A673 (cell line): ENCODE results near the gene CLTB. TPM values are rescaled to one million over a fixed set of nuclear protein-coding genes. Genes with fewer than 3 reads are reported as not detected.

Source experiments
- BruUV-seq: library from RNA; stranded (reverse); fragments of 400-500 nt; replicated peaks from 2 replicates; lab custom pipeline; 2021; lab: Mats Ljungman, UMichigan
- CTCF ChIA-PET: fragments of 300-600 bp; sonication (Branson Sonifier 250); formaldehyde crosslinking; loops from one replicate; lab custom pipeline; 2022; ENCODE audit warnings: antibody characterized with exemption; lab: Charles Lee
- POLR2A ChIA-PET: fragments of 300-600 bp; sonication (Branson Sonifier 250); formaldehyde crosslinking; loops from one replicate; lab custom pipeline; 2022; ENCODE audit warnings: antibody characterized with exemption; ENCODE audit not compliant: low non-redundant PET; lab: Charles Lee
- DNase-seq: peaks from one replicate; pipeline ENCODE4 v3.0.0-alpha.2; 2015; ENCODE audit warnings: low spot score
- H3K27ac ChIP-seq: fragments of 200-600 bp; sonication (generic); 2 replicates; pipeline ENCODE4 v1.5.1; 2016; ENCODE audit warnings: mixed run types, low read depth, mild to moderate bottlenecking, mixed read lengths, antibody characterized with exemption, low read length; ENCODE audit not compliant: poor library complexity, severe bottlenecking
- H3K27me3 ChIP-seq: fragments of 200-600 bp; sonication (generic); replicated peaks from 2 replicates; pipeline ENCODE4 v1.6.1; 2017; ENCODE audit warnings: mixed run types, low read depth, mild to moderate bottlenecking, mixed read lengths, antibody characterized with exemption, low read length; ENCODE audit not compliant: insufficient read depth, poor library complexity
- H3K36me3 ChIP-seq: fragments of 200-600 bp; sonication (generic); 2 replicates; pipeline ENCODE4 v1.6.1; 2016; ENCODE audit warnings: mixed run types, mild to moderate bottlenecking, mixed read lengths, antibody characterized with exemption, low read length; ENCODE audit not compliant: insufficient read depth, poor library complexity, severe bottlenecking
- H3K4me1 ChIP-seq: fragments of 200-600 bp; sonication (generic); 2 replicates; pipeline ENCODE4 v1.6.1; 2017; ENCODE audit warnings: mixed run types, mild to moderate bottlenecking, mixed read lengths, antibody characterized with exemption, low read length; ENCODE audit not compliant: insufficient read depth, poor library complexity, severe bottlenecking
- H3K4me3 ChIP-seq: fragments of 200-600 bp; sonication (generic); 2 replicates; pipeline ENCODE4 v1.5.1; 2016; ENCODE audit warnings: low read depth, mixed run types, mild to moderate bottlenecking, mixed read lengths, low read length; ENCODE audit not compliant: poor library complexity, severe bottlenecking
- H3K9me3 ChIP-seq: fragments of 200-600 bp; sonication (generic); 2 replicates; pipeline ENCODE4 v1.6.1; 2016; ENCODE audit warnings: mixed run types, low read depth, mild to moderate bottlenecking, mixed read lengths, antibody characterized with exemption, low read length; ENCODE audit not compliant: poor library complexity, severe bottlenecking
- EZH2 ChIP-seq: fragments of 200-600 bp; sonication (generic); IDR thresholded peaks from 2 replicates; pipeline ENCODE4 v1.6.1; 2017; ENCODE audit warnings: borderline replicate concordance, low read depth, mild to moderate bottlenecking, mixed read lengths, antibody characterized with exemption, low read length; ENCODE audit not compliant: poor library complexity, severe bottlenecking
- intact Hi-C: fragments of 100-400 bp; cut with micrococcal nuclease; formaldehyde crosslinking; loops from one replicate; pipeline ENCODE4 v1.10.0; 2022; ENCODE audit not compliant: unreplicated experiment
- total RNA-seq: library from RNA; stranded (reverse); gene quantifications from 2 replicates; pipeline ENCODE4 v1.2.3, GENCODE V29; 2021
- TF ChIP-seq, protein P1 (sequence below): fragments of 300-800, 200-600 bp; sonication (generic); conservative IDR thresholded peaks from 2 replicates; pipeline ENCODE4 v1.5.1; 2017; ENCODE audit warnings: low read depth, mild to moderate bottlenecking, antibody characterized with exemption, low read length, moderate library complexity, mixed read lengths

The CLTB gene
- total RNA-seq, 1 experiment from 2014 or later = 61.8 TPM

DNA sequence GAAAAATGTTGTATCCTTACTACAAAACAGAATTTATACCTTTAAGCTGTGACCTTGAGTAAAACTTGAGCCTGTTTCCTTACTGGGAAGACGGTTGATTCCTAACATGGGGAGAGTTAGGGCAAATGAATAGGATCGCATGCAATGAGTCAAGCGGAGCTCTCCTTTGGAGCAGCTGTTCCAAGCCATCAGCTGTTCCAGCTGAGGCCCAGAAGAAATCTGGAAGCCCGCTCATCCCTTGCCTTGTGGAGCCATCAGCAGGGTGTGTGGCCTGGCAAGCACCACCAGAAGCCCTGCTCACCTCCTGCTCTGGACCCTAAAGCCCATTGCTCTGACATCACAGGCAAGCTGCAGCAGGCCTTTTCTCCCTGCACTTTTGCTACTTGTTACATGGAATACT, 62.8 kb downstream of the CLTB start:
- TF ChIP-seq EZH2 = no peak
- TF ChIP-seq, protein P1, sequence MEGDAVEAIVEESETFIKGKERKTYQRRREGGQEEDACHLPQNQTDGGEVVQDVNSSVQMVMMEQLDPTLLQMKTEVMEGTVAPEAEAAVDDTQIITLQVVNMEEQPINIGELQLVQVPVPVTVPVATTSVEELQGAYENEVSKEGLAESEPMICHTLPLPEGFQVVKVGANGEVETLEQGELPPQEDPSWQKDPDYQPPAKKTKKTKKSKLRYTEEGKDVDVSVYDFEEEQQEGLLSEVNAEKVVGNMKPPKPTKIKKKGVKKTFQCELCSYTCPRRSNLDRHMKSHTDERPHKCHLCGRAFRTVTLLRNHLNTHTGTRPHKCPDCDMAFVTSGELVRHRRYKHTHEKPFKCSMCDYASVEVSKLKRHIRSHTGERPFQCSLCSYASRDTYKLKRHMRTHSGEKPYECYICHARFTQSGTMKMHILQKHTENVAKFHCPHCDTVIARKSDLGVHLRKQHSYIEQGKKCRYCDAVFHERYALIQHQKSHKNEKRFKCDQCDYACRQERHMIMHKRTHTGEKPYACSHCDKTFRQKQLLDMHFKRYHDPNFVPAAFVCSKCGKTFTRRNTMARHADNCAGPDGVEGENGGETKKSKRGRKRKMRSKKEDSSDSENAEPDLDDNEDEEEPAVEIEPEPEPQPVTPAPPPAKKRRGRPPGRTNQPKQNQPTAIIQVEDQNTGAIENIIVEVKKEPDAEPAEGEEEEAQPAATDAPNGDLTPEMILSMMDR = no peak
- DNase-seq = no peak
- BruUV-seq = no TSS peak
- H3K36me3 ChIP-seq = peaks cover 49% of the 10 kb centered on the region
- H3K27me3 ChIP-seq = no peaks in the 10 kb centered on the region
- H3K4me1 ChIP-seq = no peaks in the 10 kb centered on the region
- ChIA-PET POLR2A (no interaction called here), CTCF (no interaction called here)
- H3K9me3 ChIP-seq = no peaks in the 10 kb centered on the region
- intact Hi-C loops = no loop called here
- H3K4me3 ChIP-seq = no peak overlapping the region
- H3K27ac ChIP-seq = no peak overlapping the region

DNA sequence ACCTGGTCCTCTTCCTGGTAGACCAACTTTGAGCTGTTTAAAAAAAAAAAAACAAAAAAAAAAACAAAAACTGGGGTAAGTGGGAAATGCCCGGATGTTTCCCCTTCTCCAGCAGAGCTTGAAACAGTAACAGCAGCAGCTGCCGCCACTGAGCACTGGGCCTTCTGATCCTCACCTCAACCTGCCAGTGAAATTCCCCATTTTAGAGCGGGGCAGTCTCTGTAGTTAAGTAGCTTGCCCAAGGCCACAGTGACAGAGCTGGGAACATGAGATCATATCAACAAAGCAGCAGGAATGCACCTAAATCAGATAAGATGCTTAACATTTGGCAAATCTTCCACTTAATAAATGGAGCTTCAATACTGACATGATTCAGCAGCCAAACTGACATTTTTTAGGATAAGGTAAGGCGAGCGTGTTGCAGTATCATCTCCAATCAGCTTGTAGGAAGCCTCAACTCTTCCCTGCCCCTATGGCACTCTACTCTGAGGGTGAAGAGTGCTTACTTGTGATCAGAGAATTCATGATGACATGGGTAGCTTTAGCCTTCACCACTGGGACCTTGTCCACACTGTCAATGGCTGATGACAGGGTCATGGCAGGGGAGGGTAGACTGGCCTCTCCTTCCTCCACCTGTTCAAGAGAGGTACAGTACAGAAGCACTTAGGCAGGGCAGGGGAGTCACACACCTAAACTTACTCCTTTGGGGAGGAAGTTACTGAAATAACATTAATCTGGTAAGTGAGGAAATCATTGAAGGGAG, 64.0 kb downstream of the CLTB start:
- Histone ChIP-seq H3K4me3 (no peak overlapping the region), H3K9me3 (no peaks in the 10 kb centered on the region), H3K36me3 (peaks cover 55% of the 10 kb centered on the region), H3K4me1 (no peaks in the 10 kb centered on the region), H3K27ac (no peak overlapping the region), H3K27me3 (no peaks in the 10 kb centered on the region)
- no TSS peak for BruUV-seq
- ChIA-PET CTCF (no interaction called here), POLR2A (no interaction called here)
- intact Hi-C loops = no loop called here
- no peak for DNase-seq
- TF ChIP-seq, protein P1 = no peak
- no peak for TF ChIP-seq EZH2

DNA sequence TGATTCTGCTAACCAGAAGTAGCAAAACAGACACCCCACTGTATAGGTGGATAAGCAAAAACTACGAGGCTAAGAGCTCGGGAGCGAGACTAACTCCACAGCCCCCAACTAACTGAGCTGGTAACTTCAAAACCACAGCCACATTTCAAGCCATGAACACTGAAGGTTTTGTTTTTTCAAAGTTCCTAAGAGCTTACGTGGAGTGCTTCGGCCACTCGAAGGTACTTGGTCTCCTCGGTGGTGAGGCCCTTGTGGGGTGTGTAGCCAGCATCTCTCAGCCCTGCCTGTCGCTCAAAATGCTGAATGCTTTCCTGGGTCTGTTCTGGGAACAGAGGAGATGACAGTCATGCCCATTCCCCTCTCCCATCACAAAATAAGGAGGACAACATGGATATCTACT, 65.9 kb downstream of the CLTB start:
- intact Hi-C loops = no loop called here
- CTCF ChIA-PET = no interaction called here
- POLR2A ChIA-PET = no interaction called here
- Histone ChIP-seq H3K4me3 (no peak overlapping the region), H3K9me3 (no peaks in the 10 kb centered on the region), H3K27me3 (no peaks in the 10 kb centered on the region), H3K36me3 (peaks cover 71% of the 10 kb centered on the region), H3K27ac (no peak overlapping the region), H3K4me1 (no peaks in the 10 kb centered on the region)
- no TSS peak for BruUV-seq
- DNase-seq = no peak
- no peak for TF ChIP-seq EZH2
- TF ChIP-seq, protein P1 = no peak
